GM12892 (cell line): ENCODE results near the gene CUL2.

Experiments used
- POLR2A ChIP-seq: IDR thresholded peaks from 2 replicates; pipeline ENCODE4 v1.6.1; 2011; ENCODE audit warnings: low read depth, low read length, control low read depth
- POLR2AphosphoS5 ChIP-seq: IDR thresholded peaks from 2 replicates; pipeline ENCODE4 v1.6.1; 2011; ENCODE audit warnings: low read depth, low read length, control low read depth

DNA sequence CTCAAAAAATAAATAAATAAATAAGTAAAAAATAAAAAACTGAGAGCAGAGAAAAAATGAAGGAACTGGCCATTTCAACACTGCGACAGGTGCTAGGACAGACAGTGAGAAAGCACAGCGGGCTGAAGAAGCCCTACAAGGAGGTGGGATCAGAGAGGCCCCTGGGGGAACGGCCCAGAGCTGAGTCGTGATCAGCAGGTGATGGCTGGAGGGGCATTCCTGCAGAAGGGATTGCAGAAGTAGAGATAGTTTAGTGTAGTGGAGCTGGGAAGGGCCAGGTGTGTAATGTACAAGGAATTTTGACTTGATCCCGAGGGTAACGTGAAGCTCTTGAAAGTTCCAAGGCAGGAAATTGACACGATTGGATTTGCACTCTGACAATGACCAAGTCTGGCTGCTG lies 112.1 kb downstream of the CUL2 start:
- TF ChIP-seq POLR2A (no peak), POLR2AphosphoS5 (no peak)
